WTC11 (cell line): Measurements from ENCODE around the gene UTP11. TPM values are rescaled to one million over a fixed set of nuclear protein-coding genes. Genes with fewer than 3 reads are reported as not detected.

ENCODE experiments used
- ATAC-seq: fragments of 200-7000 bp; cut with Tn5 transposase; 2 replicates; pipeline ENCODE4 v1.10.0; 2021; ENCODE audit warnings: mild to moderate bottlenecking, moderate library complexity
- CTCF ChIA-PET: fragments of 300-600 bp; sonication (Branson Sonifier 250); formaldehyde crosslinking; loops from one replicate; lab custom pipeline; 2021; ENCODE audit warnings: antibody characterized with exemption; lab: Charles Lee
- POLR2A ChIA-PET: fragments of 350-600 bp; sonication (Branson Sonifier 250); formaldehyde crosslinking; loops from one replicate; lab custom pipeline; 2021; ENCODE audit warnings: antibody characterized with exemption; lab: Charles Lee
- DNase-seq: peaks from one replicate; pipeline ENCODE4 v3.0.0; 2021; ENCODE audit warnings: low spot score
- H3K27ac Mint-ChIP-seq: 2 replicates; pipeline ENCODE4 v1.8.0; 2021; ENCODE audit warnings: mixed read lengths
- H3K27me3 Mint-ChIP-seq: 2 replicates; pipeline ENCODE4 v1.8.0; 2021; ENCODE audit warnings: low read depth, mild to moderate bottlenecking, moderate library complexity, mixed read lengths
- H3K36me3 Mint-ChIP-seq: 2 replicates; pipeline ENCODE4 v1.8.0; 2021; ENCODE audit warnings: mixed read lengths
- H3K4me1 Mint-ChIP-seq: 2 replicates; pipeline ENCODE4 v1.8.0; 2022; ENCODE audit warnings: mixed read lengths
- H3K4me3 Mint-ChIP-seq: 2 replicates; pipeline ENCODE4 v1.8.0; 2021; ENCODE audit warnings: mild to moderate bottlenecking, moderate library complexity, mixed read lengths
- H3K9me3 Mint-ChIP-seq: 2 replicates; pipeline ENCODE4 v1.8.0; 2021; ENCODE audit warnings: mixed read lengths
- ATF1 ChIP-seq: sonication (generic); formaldehyde crosslinking; IDR thresholded peaks from 2 replicates; pipeline ENCODE4 v1.8.1; 2023; ENCODE audit warnings: mild to moderate bottlenecking, moderate library complexity, missing genetic modification reagents
- ELF4 ChIP-seq: sonication (generic); formaldehyde crosslinking; IDR thresholded peaks from 2 replicates; pipeline ENCODE4 v1.8.1; 2022; ENCODE audit warnings: low read depth, mild to moderate bottlenecking, moderate library complexity, missing genetic modification reagents
- EMX1 ChIP-seq: fragments of 250-450 bp; sonication (Bioruptor Pico); IDR thresholded peaks from 2 replicates; pipeline ENCODE4 v1.8.0; 2021; ENCODE audit warnings: mild to moderate bottlenecking
- GABPB1 ChIP-seq: sonication (generic); formaldehyde crosslinking; IDR thresholded peaks from 2 replicates; pipeline ENCODE4 v1.8.1; 2023; ENCODE audit warnings: mild to moderate bottlenecking, missing genetic modification reagents
- HMGA2 ChIP-seq: fragments of 250-450 bp; sonication (Bioruptor Pico); IDR thresholded peaks from 2 replicates; pipeline ENCODE4 v1.4.0; 2021; ENCODE audit warnings: mild to moderate bottlenecking, moderate library complexity
- JUN ChIP-seq: sonication (generic); formaldehyde crosslinking; IDR thresholded peaks from 2 replicates; pipeline ENCODE4 v1.8.0; 2023; ENCODE audit warnings: mild to moderate bottlenecking, missing genetic modification reagents
- MAX ChIP-seq: sonication (generic); formaldehyde crosslinking; IDR thresholded peaks from 2 replicates; pipeline ENCODE4 v1.8.0; 2022; ENCODE audit warnings: mild to moderate bottlenecking, missing genetic modification reagents
- OVOL2 ChIP-seq: fragments of 250-450 bp; sonication (Bioruptor Pico); IDR thresholded peaks from 2 replicates; pipeline ENCODE4 v1.9.0; 2021; ENCODE audit warnings: mild to moderate bottlenecking, borderline replicate concordance
- SMAD4 ChIP-seq: sonication (generic); formaldehyde crosslinking; IDR thresholded peaks from 2 replicates; pipeline ENCODE4 v1.8.0; 2022; ENCODE audit warnings: mild to moderate bottlenecking, missing genetic modification reagents
- TEAD4 ChIP-seq: sonication (generic); formaldehyde crosslinking; IDR thresholded peaks from 2 replicates; pipeline ENCODE4 v1.8.0; 2022; ENCODE audit warnings: mild to moderate bottlenecking, missing genetic modification reagents
- ZNF121 ChIP-seq: sonication (generic); formaldehyde crosslinking; IDR thresholded peaks from 2 replicates; pipeline ENCODE4 v1.8.0; 2023; ENCODE audit warnings: missing genetic modification reagents
- ZNF317 ChIP-seq: sonication (generic); formaldehyde crosslinking; IDR thresholded peaks from 2 replicates; pipeline ENCODE4 v1.8.1; 2023; ENCODE audit warnings: low read depth, mild to moderate bottlenecking, moderate library complexity, missing genetic modification reagents, borderline replicate concordance
- ZNF423 ChIP-seq: fragments of 250-450 bp; sonication (Bioruptor Pico); IDR thresholded peaks from 2 replicates; pipeline ENCODE4 v2.1.2; 2022; ENCODE audit warnings: mild to moderate bottlenecking, moderate library complexity
- ZNF671 ChIP-seq: fragments of 250-450 bp; sonication (Bioruptor Pico); IDR thresholded peaks from 2 replicates; pipeline ENCODE4 v1.8.0; 2021; ENCODE audit warnings: mild to moderate bottlenecking
- total RNA-seq: library from RNA; stranded (reverse); gene quantifications from 3 replicates; pipeline ENCODE4 v1.2.3, GENCODE V29; 2021
- TF ChIP-seq, protein P1 (sequence below): fragments of 250-450 bp; sonication (Bioruptor Pico); IDR thresholded peaks from 2 replicates; pipeline ENCODE4 v1.9.0; 2021; ENCODE audit warnings: mild to moderate bottlenecking
- TF ChIP-seq, protein P2 (sequence below): sonication (generic); formaldehyde crosslinking; IDR thresholded peaks from 2 replicates; pipeline ENCODE4 v1.8.1; 2022; ENCODE audit warnings: mild to moderate bottlenecking, moderate library complexity, missing genetic modification reagents
- TF ChIP-seq, protein P3 (sequence below): sonication (generic); formaldehyde crosslinking; IDR thresholded peaks from 2 replicates; pipeline ENCODE4 v1.8.1; 2023; ENCODE audit warnings: mild to moderate bottlenecking, missing genetic modification reagents

Gene UTP11
- total RNA-seq, 1 experiment from 2014 or later = 42.2 TPM

- TF ChIP-seq ATF1 (CRISPR knock-in tag) (no peak), ZNF671 (no peak)
Observed at GRCh38 chr1:38041936-38042834, 29.7 kb downstream of the UTP11 start (continued).

DNA sequence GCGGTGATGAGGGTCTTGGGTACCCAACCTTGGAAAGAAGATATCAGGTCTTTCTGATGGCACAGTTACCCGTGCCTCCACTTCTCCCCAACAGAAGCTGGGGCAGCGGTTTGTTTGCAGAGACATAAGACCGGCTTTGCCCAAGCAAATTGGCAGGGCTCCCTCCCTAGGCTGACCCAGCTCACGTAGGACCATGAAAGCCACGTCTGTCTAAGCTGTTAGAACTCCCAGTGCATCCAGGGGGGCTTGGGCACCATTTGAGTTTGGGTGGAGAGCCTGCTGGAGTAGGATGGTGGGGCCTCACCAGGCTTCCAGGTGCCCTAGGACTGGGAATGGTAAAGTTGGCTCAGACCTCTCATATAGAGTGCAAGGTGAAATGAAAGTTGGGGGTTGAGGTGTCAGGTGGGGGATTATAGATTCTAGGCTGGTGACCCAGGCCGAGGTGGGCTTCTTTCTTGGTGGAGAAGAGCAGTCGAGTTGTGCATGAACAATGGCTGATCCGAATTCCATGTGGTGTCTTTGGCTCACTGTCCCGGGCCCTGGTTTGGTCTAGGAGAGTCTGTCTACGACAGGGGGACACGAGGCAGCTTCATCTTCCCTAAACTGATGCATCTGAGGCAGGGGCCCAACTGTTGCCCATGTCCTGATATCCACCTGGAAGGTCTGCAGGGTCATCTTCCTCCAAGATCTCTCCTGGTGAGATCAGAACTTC is 30.7 kb downstream of the UTP11 start:
- DNase-seq = no peak
- POLR2A ChIA-PET = interaction anchor here (1.0 to 1.5 kb wide), 2 partner anchors 13 to 33 kb away, joined by 3 read pairs; no protein-coding TSS in a partner anchor
- H3K36me3 Mint-ChIP-seq = peaks cover 24% of the 10 kb centered on the region
- no peak for TF ChIP-seq JUN (CRISPR knock-in tag)
- 0 out of 2 replicates have a peak, but pooled peaks have one; percentile 43 for TF ChIP-seq ZNF317 (CRISPR knock-in tag)
- TF ChIP-seq TEAD4 = no peak
- TF ChIP-seq ELF4 (CRISPR knock-in tag) = no peak
- no peak for TF ChIP-seq EMX1
- no peak for TF ChIP-seq SMAD4 (CRISPR knock-in tag)
- no peak for TF ChIP-seq MAX (CRISPR knock-in tag)
- TF ChIP-seq HMGA2 = no peak
- TF ChIP-seq, protein P1, sequence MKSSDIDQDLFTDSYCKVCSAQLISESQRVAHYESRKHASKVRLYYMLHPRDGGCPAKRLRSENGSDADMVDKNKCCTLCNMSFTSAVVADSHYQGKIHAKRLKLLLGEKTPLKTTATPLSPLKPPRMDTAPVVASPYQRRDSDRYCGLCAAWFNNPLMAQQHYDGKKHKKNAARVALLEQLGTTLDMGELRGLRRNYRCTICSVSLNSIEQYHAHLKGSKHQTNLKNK = no peak
- TF ChIP-seq, all 79 proteins: peak for 1
- H3K4me3 Mint-ChIP-seq = peak overlapping the region; percentile 85
- CTCF ChIA-PET = interaction anchor here (0.9 to 5.3 kb wide), 7 partner anchors 13 to 775 kb away, joined by 3 to 49 read pairs (median 5); no protein-coding TSS in a partner anchor
- H3K4me1 Mint-ChIP-seq = peaks cover 35% of the 10 kb centered on the region
- H3K27me3 Mint-ChIP-seq = peaks cover 46% of the 10 kb centered on the region
- H3K9me3 Mint-ChIP-seq = peaks cover 11% of the 10 kb centered on the region
- H3K27ac Mint-ChIP-seq = no peak overlapping the region
- ATAC-seq = no peak

DNA sequence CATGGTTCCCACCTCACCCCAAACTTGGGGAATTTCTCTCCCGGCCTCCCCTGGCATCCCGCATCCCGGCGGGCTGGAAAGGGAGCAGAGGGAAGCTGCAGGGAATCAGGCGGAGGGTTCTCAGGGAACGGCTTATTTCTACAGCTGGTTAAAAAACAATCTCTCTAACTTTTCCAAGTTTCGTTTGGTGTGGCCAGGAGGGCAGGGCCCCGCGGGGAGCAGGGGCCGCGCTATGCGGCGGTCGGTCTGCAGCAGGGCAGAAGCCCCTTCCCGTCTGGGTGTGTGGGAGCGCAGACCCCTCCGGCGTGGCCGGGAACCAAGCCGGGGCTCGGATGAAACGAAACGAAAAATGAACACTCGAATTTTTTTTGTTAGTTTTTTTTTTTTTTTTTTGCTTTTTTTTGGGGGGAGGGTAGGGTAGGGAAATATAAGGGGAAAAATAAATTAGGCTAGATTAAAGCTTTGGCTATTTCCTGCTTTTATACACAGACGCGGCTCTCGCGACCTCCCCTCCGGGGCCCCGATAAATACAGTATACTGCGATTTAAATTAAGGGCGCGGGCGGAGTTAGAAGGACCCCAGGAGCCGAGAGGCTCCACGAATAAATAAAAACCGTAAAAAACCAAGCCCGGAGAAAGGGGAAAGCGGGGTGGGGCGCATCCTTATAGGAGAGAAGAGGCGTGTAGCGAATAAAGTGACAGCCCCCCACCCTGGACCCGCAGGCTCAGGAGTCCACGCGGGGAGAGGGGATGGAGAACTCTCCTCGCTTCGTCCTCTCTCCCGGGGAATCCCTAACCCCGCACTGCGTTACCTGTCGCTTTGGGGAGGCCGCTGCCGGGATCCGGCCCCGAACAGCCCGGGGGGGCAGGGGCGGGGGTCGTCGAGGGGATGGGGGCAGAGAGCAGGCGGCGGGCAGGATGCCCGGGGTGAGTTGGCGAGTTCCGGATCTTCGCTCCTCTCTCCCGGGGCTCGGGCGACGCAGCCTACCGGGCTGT is 32.0 kb downstream of the UTP11 start:
- CTCF ChIA-PET = interaction anchor here (0.6 to 5.3 kb wide), 9 partner anchors 15 to 791 kb away, joined by 3 to 90 read pairs (median 3); no protein-coding TSS in a partner anchor
- TF ChIP-seq ZNF121 (CRISPR knock-in tag) = no peak
- TF ChIP-seq, protein P2, sequence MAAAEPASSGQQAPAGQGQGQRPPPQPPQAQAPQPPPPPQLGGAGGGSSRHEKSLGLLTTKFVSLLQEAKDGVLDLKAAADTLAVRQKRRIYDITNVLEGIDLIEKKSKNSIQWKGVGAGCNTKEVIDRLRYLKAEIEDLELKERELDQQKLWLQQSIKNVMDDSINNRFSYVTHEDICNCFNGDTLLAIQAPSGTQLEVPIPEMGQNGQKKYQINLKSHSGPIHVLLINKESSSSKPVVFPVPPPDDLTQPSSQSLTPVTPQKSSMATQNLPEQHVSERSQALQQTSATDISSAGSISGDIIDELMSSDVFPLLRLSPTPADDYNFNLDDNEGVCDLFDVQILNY = no peak
- TF ChIP-seq, protein P3, sequence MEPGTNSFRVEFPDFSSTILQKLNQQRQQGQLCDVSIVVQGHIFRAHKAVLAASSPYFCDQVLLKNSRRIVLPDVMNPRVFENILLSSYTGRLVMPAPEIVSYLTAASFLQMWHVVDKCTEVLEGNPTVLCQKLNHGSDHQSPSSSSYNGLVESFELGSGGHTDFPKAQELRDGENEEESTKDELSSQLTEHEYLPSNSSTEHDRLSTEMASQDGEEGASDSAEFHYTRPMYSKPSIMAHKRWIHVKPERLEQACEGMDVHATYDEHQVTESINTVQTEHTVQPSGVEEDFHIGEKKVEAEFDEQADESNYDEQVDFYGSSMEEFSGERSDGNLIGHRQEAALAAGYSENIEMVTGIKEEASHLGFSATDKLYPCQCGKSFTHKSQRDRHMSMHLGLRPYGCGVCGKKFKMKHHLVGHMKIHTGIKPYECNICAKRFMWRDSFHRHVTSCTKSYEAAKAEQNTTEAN (CRISPR knock-in tag) = no peak
- TF ChIP-seq ZNF423 (CRISPR knock-in tag) = no peak
- no peak for TF ChIP-seq OVOL2 (CRISPR knock-in tag)
- no peak for TF ChIP-seq GABPB1 (CRISPR knock-in tag)
- Mint-ChIP-seq H3K9me3 (peaks cover 4% of the 10 kb centered on the region), H3K27ac (no peak overlapping the region), H3K36me3 (peaks cover 14% of the 10 kb centered on the region), H3K4me1 (peaks cover 44% of the 10 kb centered on the region), H3K27me3 (peaks cover 53% of the 10 kb centered on the region), H3K4me3 (peak overlapping the region; percentile 85)
- POLR2A ChIA-PET = interaction anchor here (0.7 kb wide), 1 partner anchor 126 kb away, joined by 3 read pairs; no protein-coding TSS in a partner anchor
- no peak for ATAC-seq
- DNase-seq = no peak
